Measurements from ENCODE around the gene DGCR2. TPM values are rescaled to one million over a fixed set of nuclear protein-coding genes. Genes with fewer than 3 reads are reported as not detected.

DGCR2 gene
- 62.1 and 102 TPM in 2 replicates for total RNA-seq

DNA sequence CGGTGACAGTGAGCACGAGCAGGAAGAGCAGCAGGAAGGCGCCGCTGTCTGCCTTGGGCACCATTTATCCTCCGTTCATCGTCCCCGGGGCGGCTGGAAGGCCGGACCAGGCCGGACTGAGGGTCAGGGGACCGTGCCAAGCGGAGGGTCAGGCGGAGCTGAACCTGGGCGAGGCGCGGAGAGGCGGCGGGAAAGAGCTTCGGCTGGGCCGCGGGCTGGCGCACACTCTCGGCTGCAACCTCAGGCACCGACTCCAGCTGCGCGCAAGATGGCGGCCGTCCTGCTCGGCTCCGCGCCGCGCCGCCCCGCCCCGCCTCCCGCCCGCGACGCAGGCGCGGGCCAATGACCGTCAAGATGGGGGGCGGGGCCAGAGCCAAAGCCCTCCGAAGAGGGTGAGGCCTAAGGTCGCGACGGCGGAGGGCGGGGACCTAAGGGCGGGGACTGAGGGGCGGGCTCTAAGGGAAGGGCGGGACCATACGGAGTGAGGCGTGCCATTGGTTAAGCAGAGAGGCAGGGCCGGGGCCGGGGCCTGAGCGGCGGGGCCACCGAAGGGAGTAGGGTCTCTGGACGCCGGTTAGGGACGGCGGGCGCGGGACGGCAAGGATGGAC lies at the start of gene DGCR2:
DGCR2 (minus strand) TSS at position 270 of the 609 bp plus-strand sequence; CDS start at position 64, 206 bp downstream.

DNA sequence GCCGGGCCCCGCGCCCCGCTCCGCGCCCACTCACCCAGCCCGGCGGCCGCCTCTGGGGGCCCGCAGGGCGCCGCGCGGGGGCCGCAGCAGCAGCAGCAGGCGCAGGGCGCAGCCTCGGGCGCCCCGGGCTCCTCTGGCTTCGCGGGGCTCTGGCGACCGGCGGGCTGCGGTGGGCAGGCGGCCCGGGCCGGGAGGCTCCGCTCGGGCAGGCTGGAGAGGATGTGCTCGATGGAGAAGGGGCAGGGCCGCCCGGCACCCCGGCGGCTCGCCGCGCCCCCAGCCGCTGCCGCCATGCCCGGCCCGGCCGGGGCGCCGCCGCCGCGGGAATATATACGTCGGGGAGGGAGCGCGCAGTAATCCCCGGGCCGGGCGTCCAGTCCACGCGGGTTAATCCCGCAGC lies 27.8 kb upstream of the DGCR2 start, which contains the start of gene GSC2:
GSC2 (minus strand) TSS at position 302 of the 400 bp plus-strand sequence; CDS start at position 293, 9 bp downstream.

DNA sequence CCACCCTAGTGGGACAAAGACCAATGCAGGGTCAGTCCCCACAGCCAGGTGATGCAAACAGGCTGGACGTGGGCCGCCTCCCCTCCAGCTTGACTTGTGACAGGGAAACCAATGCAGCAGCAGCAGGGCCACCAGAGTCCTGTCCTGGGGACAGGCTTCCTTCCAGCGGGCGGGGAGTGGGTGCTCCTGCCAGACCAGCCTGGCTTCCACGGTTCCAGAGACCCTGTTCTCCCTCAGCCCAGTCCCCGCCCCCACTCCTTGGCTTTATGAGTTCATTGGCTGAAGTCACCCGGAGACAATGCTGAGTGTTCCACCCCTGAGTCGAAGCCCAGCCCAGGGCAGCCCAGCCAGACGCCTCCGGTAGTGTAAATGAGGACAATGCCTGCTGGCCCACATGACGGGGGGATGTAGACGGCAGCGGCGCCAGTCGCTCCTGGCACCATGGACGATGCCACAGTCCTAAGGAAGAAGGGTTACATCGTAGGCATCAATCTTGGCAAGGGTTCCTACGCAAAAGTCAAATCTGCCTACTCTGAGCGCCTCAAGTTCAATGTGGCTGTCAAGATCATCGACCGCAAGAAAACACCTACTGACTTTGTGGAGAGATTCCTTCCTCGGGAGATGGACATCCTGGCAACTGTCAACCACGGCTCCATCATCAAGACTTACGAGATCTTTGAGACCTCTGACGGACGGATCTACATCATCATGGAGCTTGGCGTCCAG lies 8.9 kb upstream of the DGCR2 start, which contains the start of gene TSSK2:
TSSK2 (plus strand) TSS at position 350 of the 726 bp plus-strand sequence; CDS start at position 442, 92 bp downstream.

Other genes with a start within 250 kb of the DGCR2 start
- gene DGCR6, start 216.1 kb downstream of the DGCR2 start, total RNA-seq: 0.33 and 1.1 TPM in 2 replicates
- 0.16 and 5.6 TPM in 2 replicates for gene PRODH, start 186.1 kb downstream of the DGCR2 start, total RNA-seq
- not detected in 2 replicates for gene TSSK2, start 8.9 kb upstream of the DGCR2 start, total RNA-seq
- gene ESS2, start 22.2 kb upstream of the DGCR2 start, total RNA-seq: 16.0 and 21.4 TPM in 2 replicates
- not detected in 2 replicates for gene GSC2, start 27.9 kb upstream of the DGCR2 start, total RNA-seq
- gene SLC25A1, start 56.3 kb upstream of the DGCR2 start, total RNA-seq: 169 and 233 TPM in 2 replicates
- gene CLTCL1, start 169.3 kb upstream of the DGCR2 start, total RNA-seq: 17.1 and 23.2 TPM in 2 replicates